AG04450 (cell line): Measurements from ENCODE around the gene FLG. TPM values are rescaled to one million over a fixed set of nuclear protein-coding genes. Genes with fewer than 3 reads are reported as not detected.

ENCODE experiments used
- CTCF ChIA-PET: fragments of 300-600, 350-600 bp; formaldehyde crosslinking; extraction: SDS; loops from one replicate; lab custom pipeline; 2022; ENCODE audit warnings: antibody characterized with exemption, inconsistent platforms; lab: Charles Lee
- POLR2A ChIA-PET: fragments of 350-600 bp; formaldehyde crosslinking; extraction: SDS; loops from one replicate; lab custom pipeline; 2021; ENCODE audit warnings: antibody characterized with exemption, inconsistent platforms; lab: Yijun Ruan, JAX
- DNase-seq: peaks from one replicate; pipeline ENCODE4 v3.0.0-alpha.2; 2011; ENCODE audit warnings: low read depth, low spot score
- H3K27ac ChIP-seq: one replicate; pipeline ENCODE4 v1.5.1; 2012; ENCODE audit warnings: low read depth, low read length, control low read depth
- H3K27me3 ChIP-seq: one replicate; pipeline ENCODE4 v1.6.0; 2012; ENCODE audit warnings: low read length; ENCODE audit not compliant: control insufficient read depth, insufficient read depth
- H3K4me3 ChIP-seq: 2 replicates; pipeline ENCODE4 v1.5.1; 2011; ENCODE audit warnings: mild to moderate bottlenecking, low read depth, low read length, control low read depth
- H3K9me3 ChIP-seq: 2 replicates; pipeline ENCODE4 v1.5.1; 2012; ENCODE audit warnings: low read length; ENCODE audit not compliant: control insufficient read depth, insufficient read depth
- polyA minus RNA-seq: library from RNA; depleted of rRNA, polyadenylated mRNA; stranded (reverse); fragments of >200 nt; gene quantifications from 2 replicates; pipeline ENCODE4 v1.2.3, GENCODE V29; 2011; rRNA and poly(A)+ RNA removed
- polyA plus RNA-seq: library from polyadenylated mRNA; depleted of rRNA; stranded (reverse); fragments of >200 nt; gene quantifications from 2 replicates; pipeline ENCODE4 v1.2.3, GENCODE V29; 2011; rRNA removed
- TF ChIP-seq, protein P1 (sequence below): IDR thresholded peaks from 2 replicates; pipeline ENCODE4 v1.5.1; 2011; ENCODE audit warnings: low read depth, low read length, control low read depth, inconsistent platforms

FLG gene
- polyA plus RNA-seq (not detected in 2 replicates), polyA minus RNA-seq (not detected in 2 replicates)

- ChIA-PET CTCF (no interaction called here), POLR2A (no interaction called here)
- Histone ChIP-seq H3K4me3 (no peak within 1 kb of the TSS), H3K27me3 (no peaks in the 10 kb centered on the region), H3K27ac (no peak within 1 kb of the TSS), H3K9me3 (no peaks in the 10 kb centered on the region)
- TF ChIP-seq, protein P1, sequence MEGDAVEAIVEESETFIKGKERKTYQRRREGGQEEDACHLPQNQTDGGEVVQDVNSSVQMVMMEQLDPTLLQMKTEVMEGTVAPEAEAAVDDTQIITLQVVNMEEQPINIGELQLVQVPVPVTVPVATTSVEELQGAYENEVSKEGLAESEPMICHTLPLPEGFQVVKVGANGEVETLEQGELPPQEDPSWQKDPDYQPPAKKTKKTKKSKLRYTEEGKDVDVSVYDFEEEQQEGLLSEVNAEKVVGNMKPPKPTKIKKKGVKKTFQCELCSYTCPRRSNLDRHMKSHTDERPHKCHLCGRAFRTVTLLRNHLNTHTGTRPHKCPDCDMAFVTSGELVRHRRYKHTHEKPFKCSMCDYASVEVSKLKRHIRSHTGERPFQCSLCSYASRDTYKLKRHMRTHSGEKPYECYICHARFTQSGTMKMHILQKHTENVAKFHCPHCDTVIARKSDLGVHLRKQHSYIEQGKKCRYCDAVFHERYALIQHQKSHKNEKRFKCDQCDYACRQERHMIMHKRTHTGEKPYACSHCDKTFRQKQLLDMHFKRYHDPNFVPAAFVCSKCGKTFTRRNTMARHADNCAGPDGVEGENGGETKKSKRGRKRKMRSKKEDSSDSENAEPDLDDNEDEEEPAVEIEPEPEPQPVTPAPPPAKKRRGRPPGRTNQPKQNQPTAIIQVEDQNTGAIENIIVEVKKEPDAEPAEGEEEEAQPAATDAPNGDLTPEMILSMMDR: no peak
- no peak for DNase-seq
Observed at GRCh38 chr1:152325111-152325510, at the start of gene FLG. TSS of gene FLG (minus strand) at chr1:152325239. CDS start at chr1:152315456, 9,783 bp downstream.

DNA sequence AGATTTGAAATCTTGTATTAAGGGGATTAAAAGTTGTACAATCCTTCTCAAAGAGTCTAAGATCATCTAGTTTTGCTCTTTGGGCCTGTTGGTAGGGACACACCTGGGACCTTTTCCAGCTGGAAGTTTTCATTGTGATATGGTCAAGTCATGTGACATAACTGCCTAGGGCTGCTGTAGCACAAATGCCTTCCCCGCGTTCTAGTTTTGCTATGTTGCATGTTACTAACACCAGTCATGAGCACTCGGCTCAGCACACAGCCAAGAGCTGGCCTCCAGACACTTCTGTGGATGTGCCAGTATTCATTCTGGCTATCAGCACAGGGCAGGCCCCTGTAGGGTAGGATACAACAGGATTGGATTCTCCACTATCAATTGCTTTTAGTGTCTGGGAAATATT, 49.4 kb upstream of the FLG start:
- Histone ChIP-seq H3K27ac (no peak overlapping the region), H3K27me3 (no peaks in the 10 kb centered on the region), H3K9me3 (no peaks in the 10 kb centered on the region; the same call in 1 of the 2 replicates), H3K4me3 (no peak overlapping the region)
- ChIA-PET CTCF (no interaction called here), POLR2A (no interaction called here)
- DNase-seq: no peak
- TF ChIP-seq, protein P1: no peak

DNA sequence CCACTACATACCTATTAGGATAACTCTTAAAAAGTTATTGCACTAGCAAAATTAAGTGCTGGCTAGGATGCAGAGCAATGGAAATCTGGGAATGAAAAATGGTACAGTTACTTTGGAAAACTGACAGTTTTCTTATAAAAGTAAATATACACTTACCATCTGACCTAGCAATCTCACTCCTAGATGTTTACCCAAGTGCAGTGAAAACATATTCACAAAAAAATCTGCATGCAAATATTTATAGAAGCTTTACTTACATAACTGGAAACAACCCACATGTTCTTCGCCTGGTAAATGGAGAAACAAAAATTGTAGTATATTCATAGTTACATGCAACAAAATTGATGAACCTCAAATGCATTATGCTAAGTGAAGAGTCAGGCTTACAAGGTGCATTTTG, 47.6 kb upstream of the FLG start:
- Histone ChIP-seq H3K27me3 (no peaks in the 10 kb centered on the region), H3K27ac (no peak overlapping the region), H3K9me3 (no peaks in the 10 kb centered on the region), H3K4me3 (no peak overlapping the region)
- TF ChIP-seq, protein P1: no peak
- ChIA-PET CTCF (no interaction called here), POLR2A (no interaction called here)
- no peak for DNase-seq

- H3K4me3 ChIP-seq: no peak overlapping the region
- H3K27ac ChIP-seq: no peak overlapping the region
- TF ChIP-seq, protein P1: no peak
- H3K27me3 ChIP-seq: no peaks in the 10 kb centered on the region
- H3K9me3 ChIP-seq: no peaks in the 10 kb centered on the region
- ChIA-PET POLR2A (no interaction called here), CTCF (no interaction called here)
- no peak for DNase-seq
Observed at GRCh38 chr1:152367436-152367835, 42.4 kb upstream of the FLG start.

- ChIA-PET POLR2A (no interaction called here), CTCF (no interaction called here)
- H3K9me3 ChIP-seq: peaks cover 3% of the 10 kb centered on the region; the same call in 1 of the 2 replicates
- H3K27ac ChIP-seq: no peak within 1 kb of the TSS
- no peak for DNase-seq
- H3K27me3 ChIP-seq: no peaks in the 10 kb centered on the region
- TF ChIP-seq, protein P1: no peak
- H3K4me3 ChIP-seq: no peak within 1 kb of the TSS
Observed at GRCh38 chr1:152359906-152360305, 34.9 kb upstream of the FLG start, which contains the start of gene FLG2. TSS of gene FLG2 (minus strand) at chr1:152360006. CDS start at chr1:152358884, 1,122 bp downstream.
